HG03342 (cell line): ENCODE results near the gene DNAH17.

Experiments
- ATAC-seq: cut with Tn5 transposase; IDR thresholded peaks from one replicate; pipeline ENCODE4 v1.9.1; 2021; ENCODE audit warnings: mild to moderate bottlenecking, moderate library complexity; ENCODE audit not compliant: unreplicated experiment

The DNAH17 gene

DNA sequence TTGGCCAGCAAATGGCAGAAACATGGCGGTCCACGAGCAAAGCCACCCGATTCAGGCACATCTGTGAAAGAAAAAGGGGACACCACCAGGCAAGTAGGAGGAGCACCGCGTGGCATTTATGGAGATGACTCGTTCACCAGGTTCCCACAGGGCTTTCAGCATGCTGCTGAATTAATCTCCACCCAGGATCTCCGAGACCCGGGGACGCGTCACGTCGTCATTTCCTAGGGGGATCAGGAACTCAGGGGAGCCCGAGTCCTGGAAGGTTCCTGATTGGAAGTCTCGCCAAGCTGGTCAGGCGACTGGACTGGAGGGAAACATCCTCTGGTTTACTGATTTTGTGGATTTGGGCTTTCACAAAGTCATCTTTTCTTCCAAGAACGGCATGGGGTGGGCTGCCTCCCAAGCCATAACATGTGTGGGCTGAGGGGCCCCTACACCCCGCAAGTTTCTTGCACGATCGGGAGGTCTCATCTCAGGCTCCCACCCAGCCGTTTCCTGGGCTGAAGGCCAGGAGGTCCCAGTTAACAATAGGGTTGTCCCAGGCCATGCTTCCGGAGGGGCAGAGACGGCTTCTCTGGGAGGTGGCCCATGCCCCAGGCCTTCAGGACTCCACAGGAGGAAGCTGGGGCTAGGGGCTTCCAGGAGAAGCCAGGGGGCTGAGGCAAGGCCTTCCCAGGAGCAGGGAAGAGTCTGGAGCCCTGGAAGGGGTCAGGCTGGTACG is 645 bp downstream of the DNAH17 start:
- ATAC-seq = no peak

DNA sequence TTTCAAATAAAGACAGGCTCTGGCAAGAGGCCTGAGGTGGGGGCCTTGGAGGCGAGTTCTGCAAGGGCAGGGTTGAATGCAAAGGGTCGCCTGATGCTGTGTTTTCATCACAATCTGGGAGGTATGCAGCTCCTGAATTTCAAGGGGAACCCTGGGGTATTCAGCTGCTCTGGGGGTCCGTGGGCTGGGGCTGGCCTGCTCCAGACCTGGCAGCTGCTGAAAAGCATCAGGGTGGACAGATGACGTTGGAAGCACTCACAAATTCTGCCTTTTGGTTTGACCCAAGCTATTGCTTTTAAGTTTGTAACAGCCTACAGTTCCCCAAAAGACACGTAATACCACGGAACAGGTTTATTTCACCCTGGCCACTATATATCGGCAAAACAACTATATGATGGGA is 1.3 kb downstream of the DNAH17 start:
- no peak for ATAC-seq

DNA sequence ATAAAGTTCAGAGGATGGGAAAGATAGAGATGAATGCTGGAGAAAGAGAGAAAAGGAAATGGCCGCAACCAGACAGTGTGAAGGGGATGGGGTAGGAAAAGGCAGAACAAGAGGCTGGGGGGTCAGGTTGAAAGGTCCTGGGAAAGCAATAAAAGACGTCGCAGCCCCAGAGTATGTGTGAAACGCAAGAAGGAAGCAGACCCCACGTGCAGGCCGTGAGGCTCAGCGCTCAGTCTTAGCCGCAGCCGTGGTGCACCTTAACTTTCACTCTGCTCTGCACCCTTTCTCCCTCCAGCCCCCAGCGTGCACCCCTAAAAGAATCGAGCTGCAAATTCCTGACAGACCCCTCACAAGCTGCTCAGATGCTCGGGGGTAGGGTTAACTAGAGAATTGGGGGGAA is 1.9 kb downstream of the DNAH17 start:
- ATAC-seq = no peak

DNA sequence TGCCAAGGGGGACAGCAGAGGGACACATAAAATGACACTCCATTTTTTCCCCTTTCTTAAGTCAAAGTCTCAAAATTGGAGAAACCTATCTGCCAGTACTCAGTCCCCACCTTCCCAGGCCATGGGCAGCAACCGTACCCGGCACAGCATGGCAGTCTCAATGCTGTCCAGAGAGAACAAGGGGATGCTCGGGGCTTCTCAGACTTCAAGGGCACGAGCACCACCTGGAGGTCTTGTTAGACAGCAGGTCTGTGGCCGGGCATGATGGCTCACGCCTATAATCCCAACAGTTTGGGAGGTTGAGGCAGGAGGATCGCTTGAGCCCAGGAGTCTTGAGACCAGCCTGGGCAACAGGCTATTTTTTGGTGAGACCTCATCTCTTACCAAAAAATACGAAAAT is 3.2 kb downstream of the DNAH17 start:
- ATAC-seq = no peak

DNA sequence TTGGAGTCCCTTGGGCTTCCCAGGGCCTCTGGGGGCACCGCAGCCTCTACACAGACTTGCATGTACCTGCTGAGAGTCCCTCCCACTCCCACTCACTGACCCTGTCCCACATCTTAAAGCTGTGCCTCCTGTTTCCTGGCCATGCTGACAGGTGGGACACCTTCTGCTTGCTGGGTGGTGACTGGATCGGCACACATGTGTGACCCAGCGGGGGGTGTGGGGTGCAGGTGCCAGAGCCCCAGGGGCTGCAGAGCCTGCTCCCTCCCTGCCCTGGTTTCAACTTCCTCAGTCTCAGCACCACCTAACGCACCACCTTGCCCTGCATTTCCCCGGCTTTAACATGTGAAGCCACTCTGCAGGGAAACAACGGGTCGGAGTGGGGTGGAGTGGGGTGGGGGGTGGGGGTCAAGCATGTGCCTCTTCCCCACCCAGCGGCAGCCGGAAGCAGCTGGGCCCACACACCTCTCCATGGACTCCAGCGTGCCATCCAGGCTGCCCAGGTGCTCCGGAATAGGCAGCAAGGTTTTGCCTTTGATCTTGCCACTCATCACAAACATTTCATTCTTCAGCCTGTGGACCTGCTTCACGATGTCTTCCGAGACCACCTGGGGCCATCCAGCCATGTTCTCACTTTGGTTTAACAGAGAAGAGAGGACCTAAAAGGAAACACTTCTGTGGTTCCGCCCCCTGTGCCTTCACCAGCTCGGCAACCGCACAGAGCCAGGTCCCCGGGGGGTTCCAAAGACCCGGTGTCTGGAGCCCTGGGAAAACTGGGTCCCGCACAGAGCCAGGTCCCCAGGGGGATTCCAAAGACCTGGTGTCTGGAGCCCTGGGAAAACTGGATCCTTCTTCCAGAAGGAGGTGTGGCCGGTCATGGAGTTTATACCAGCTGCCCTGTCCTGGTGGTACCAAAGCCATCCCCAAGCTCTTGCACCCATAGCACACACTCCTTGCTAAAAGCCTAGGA is 4.7 kb downstream of the DNAH17 start:
- no peak for ATAC-seq

DNA sequence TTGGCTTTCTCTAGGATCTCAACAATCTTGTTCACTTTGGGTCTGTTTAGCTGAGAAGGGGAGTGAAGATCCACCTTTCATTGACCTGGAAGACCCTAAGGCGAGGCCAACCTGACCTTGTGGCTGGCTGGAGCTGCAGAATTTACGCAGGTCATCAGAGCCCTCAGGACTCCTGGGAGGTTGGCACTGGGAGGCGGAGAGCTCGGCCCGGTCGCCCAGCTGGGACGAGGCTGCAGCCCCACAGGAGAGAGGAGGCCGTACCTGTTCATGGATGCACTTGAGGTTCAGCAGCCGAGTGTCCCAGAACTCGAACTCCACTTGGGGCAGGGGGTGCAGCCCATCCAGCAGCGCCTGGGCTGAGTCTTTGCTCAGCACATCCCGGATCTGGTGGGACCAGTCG is 5.9 kb downstream of the DNAH17 start:
- no peak for ATAC-seq

DNA sequence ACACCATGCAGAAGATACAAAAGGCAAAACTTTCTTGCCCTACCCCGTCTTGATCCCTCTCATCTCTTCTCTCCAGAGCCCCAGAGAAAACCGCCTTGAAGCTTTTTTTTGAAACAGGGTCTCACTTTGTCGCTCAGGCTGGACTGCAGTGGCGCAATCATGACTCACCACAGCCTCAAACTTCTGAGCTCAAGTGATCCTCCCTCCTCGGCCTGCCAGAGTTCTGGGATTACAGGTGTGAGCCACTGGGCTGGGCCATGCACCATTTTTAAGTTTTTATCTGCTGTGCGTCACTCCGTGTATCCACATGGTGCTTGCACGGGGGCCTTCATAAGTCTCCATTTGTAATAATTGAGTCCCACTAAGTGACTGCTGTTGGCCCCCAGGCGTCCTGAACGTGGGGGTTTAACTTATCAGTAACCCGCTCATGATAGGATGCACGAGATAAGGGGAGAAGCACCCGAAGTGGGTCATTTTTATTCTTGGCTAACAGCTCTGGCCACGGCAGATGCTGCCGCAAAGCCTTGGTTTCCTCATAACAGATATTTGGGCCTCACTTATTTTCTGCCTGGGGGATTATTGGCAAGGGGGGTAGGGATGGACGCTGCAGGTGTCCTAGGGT is 8.6 kb downstream of the DNAH17 start:
- ATAC-seq = no peak

DNA sequence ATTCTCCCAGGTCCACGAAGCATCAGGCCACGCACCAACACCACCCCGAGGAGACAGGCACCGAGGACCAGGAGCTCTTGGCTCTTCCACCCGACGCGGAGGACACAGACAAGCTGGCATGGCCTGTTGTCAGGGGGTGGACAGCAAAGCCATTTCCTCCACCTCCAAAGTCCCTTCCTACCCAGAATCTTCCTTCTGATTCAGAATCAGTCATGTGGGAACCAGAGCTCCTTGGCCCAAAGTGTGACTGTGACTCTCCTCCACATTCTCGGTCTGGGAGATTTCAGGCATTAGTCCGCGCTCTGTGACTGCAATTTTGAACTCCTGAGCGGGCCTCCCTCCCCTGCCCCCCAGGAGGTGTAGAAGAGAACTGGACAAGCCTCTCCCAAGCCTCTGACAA is 9.2 kb downstream of the DNAH17 start:
- no peak for ATAC-seq

DNA sequence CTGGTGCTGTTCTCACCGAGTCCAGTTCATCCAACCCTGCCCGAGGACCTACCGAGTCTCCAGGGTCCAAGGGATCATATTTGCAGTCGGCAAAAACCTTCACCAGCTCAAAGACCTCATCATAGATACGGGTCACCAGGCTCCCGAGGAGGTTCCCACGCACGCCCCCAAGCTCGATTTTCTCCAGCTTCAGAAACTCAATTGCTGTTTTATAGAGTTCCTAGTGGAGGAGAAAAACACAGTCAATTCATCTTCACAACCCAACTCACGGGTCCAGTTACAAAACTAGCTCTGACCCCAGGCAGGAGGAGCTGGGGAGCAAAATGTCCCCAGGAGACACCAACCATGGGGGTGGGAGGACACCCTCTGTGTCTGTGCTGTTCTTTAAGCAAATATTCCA is 10.2 kb downstream of the DNAH17 start:
- ATAC-seq = no peak

DNA sequence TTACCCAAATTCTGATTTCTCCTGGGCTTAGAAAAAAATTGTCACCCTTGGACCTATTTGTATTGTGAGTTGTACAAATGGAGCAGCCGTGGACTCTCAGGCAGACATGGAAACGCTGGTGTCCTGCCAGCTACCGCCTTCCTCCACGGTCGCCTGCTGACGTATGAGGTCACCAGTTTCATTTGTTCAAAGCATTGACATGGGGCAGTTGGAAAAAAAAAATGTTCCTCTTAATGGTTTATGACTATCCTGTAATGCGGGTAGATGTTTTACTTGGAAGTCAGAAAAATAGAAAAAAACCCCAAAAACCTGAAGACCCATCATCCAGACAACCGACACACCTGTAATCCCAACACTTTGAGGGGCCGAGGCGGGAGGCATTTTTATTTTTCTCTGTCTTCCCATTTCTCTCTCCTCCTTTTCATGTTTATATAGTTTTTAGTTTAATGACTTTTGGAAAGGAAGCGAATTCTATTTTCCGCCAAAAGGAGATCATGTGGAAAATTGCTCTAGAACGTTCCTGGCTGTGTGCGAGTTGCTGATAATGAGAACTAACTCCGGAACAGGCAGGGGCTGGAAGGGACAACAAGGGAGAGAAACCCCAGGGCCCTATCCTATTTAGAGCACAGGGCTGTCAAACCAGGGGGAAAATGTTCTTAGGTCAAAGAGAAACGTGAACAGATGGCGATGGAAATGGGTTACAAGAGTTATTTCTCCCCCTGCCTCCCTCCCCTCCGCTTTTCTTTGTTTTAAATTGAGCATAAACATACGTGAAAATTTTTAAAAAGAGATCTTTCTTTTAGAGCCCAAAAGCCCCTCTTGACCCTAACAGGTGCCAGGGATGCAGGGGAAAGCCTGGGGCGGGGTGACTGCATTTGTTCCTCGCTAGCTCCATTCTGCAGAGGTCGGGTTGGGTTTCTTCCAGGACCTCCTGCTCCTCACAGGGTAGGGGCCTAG is 13.7 kb downstream of the DNAH17 start:
- ATAC-seq = no peak

DNA sequence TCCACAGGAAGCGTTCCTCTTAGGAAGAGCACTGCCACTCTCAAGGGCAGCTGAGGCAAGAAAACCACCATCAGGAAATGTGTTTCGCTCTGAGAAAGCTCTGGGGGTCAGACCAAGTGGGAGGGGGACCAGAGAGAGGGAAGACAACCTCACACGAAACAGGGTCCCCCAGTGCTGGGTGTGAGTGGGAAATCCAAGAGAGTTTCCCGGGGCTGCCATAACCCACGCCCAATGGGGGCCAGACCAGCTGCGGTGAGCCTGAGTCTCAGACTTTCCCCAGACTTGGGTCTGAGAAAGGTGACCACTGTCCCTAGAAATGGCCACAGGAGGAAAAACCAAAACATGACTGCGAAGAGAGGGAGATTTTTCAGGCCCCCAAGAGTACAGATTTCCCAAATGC is 14.5 kb downstream of the DNAH17 start:
- ATAC-seq = no peak

DNA sequence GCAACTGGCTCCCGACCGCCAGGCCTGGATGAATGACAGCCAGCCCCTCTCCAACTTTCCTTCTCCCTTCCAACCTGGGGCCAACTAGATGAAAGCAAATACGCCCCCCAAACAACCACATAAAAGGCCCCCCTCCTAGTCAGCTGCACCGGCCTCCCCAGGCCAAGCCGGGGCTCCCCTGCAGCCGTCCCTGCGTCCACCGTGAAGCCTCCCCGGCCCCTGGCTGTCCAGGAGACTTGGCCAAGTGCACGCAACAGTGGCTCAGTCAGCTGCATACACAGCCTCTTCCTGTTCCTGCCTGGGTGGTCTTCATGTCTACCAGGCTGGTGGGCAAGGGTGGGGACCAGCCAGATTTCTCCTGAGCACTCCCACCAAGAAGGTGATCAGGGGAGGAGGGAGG is 16.0 kb downstream of the DNAH17 start:
- no peak for ATAC-seq

DNA sequence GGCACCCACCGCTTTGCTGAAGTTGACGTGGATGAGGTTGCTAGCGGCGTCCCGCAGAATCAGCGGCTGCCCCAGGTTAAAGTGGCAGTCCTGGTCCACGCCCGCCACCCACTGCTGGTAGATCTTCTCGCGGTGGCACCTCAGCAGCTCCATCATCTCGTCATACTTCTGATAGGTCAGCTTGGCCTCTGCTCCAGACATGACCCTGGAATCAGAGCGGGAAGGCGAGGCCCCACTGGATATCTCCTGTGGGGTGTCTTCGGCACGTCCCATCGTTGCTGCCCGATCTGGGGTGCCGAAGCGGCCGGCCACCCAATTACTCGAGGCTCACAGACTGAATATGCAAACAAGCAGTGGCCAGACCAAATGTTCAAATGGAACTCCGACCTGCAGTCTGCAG is 16.5 kb downstream of the DNAH17 start:
- ATAC-seq = no peak

DNA sequence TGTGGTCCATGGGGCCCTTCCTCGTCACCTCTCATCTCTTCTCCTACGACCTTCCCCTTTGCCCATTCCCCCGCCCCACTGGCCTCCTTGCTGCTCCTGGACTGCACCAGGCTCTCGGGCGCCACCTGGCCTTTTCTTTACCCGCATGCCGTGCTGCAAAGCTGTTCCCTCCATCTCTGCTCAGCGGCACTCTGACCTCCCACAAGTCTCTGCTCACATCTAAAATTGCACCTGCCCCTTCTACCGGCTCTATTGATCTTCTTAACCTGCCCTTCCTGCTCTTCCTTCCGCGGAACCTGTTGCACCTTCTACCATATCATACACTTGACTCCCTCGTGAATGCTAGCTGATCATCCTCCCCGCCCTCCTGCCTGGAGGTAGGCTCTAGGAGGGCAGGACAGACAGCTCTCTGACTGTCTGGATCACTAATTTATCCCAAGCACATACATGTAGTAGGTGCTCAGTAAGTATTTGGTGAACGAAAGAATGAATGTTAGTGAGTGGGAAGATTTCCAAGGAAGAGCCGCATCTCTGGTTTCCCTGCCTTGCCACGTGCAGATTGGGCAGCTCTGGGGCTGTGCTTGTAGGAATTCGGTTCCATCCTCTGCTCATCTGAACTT is 17.3 kb downstream of the DNAH17 start:
- ATAC-seq = no peak

DNA sequence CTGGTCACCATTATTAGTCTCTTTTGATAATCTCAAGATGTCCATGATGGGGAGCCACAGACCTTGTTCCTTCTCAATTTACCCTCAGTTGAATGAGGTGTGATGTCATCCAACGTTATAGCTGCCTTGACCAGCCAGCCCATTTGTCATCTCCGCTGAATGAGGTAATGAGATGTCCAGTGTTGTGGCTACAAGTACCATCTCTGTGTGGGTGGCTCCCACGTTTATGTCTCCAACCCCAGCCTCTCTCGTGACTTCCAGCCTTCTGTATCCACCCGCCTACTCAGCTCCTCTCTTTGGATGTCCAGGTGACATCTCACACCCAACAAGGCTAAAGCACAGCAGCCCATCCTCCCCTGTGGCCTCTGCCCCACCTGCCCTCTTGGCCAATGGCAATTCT is 18.2 kb downstream of the DNAH17 start:
- ATAC-seq = no peak

DNA sequence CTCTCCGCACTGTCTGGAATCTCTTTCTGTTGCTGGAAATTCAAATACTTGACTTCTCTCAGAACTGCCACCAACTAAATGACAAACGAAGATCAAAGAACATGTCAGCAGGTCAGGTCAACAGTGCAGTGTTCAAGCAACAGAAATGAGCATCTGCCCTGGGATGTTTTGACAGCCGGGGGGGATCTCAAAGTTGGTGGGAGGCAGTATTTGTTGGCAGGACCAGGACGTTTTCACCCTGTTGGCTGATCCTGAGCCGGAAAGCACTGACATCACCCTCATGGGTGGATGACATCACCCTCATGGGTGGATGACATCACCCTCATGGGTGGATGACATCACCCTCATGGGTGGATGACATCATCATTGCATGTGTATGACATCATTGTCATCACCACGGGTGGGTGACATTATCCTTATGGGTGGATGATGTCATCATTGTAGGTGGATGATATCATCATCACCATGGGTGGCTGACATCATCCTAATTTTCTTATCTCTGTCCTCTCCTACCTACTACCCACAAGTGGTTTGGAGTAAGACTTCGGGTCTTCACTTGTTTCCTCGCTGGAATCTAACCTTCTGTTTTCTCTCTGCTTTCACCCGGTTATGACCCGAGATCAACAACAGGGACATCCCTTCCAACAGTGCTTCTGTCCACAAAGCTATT is 18.9 kb downstream of the DNAH17 start:
- no peak for ATAC-seq

DNA sequence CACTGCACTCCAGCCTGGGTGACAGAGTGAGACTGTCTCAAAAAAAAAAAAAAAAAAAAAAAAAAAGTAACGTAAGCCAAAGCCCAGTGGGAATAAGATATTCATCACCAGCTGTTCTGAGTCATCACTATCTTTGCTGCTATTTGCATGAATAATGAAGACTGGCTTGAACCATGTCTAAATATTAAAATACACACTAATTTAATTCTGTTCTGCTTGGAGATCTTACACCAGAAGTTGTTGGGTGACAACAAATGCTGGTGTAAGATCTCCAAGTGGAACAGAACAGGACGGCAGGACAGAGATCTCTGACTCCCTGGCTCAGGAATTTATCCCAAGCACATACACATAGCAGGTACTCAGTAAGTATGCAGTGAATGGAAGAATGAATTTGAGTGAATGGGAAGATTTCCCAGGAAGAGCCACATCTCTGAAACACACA is 19.6 kb downstream of the DNAH17 start:
- ATAC-seq = no peak

DNA sequence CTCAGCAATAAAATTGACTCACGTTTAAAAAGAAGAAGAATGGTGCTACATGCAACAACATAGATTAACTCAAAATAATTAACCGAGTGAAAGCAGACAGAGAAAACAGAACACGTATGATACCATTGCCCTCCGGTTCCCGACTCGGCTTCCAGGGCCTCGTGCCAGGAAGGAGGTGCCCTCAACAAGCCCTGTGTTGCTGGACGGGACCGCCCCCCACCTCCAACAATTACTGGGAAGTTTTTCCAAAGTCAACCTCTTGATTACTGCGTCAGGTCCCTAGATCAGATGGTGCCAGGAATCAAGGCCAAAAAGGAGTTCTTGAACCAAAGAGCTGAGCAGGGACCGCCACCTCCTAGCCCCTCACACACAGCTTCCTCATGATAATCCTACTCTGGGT is 20.4 kb downstream of the DNAH17 start:
- no peak for ATAC-seq

DNA sequence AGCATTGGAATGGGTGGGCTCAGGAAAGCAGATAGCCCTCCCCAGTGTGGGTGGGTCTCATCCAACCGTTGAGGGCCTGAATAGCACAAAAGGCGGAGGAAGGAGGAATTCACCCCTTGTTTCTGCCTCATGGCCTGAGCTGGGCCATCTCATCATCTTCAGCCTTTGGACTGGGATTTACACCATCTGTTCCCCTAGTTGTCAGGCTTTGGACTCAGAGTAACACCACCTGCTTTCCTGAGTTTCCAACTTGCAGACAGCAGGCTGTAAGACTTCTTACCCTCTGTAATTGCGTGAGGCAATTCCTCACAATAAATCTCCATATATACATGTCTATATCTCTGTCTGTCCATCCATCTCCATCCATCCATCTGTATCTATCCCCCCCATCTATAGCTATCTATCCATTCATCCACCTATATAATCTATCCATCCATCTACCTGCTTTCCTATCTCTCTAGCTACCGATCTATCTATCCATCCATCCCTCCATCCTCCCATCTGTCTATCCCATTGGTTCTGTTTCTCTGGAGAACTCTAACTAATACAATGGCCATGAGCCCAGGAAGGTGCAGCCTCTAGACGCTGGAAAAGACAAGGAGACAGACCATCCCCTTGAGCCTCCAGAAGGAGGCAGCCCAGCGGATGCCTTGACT is 21.3 kb downstream of the DNAH17 start:
- no peak for ATAC-seq
